Stimulated activated CD4-positive, alpha-beta T cell treated with anti-CD3 and anti-CD28 coated beads, Interleukin-1b, Interleukin-23, amount 100 ng/mL, for 1 hour (primary cell): ENCODE data around the gene ENKD1.

ENCODE experiments used
- DNase-seq, 2 donors: peaks; one replicate each; pipeline ENCODE4 v3.0.0-alpha.2; 2020; ENCODE audit warnings: low read depth in 2 of 2

The ENKD1 gene

GRCh38 chr16:67678354-67679023, 11.9 kb upstream of the ENKD1 start:
- DNase-seq = no peak

GRCh38 chr16:67677712-67678111, 11.2 kb upstream of the ENKD1 start:
- no peak for DNase-seq

- no peak for DNase-seq
Measured at GRCh38 chr16:67676939-67677338, 10.4 kb upstream of the ENKD1 start.

GRCh38 chr16:67676516-67676915, 10.0 kb upstream of the ENKD1 start:
- no peak for DNase-seq

- DNase-seq = no peak
Measured at GRCh38 chr16:67675999-67676398, 9.4 kb upstream of the ENKD1 start.

GRCh38 chr16:67675579-67675935, 9.0 kb upstream of the ENKD1 start:
- no peak for DNase-seq

GRCh38 chr16:67674851-67675578, 8.5 kb upstream of the ENKD1 start:
- no peak for DNase-seq

- no peak for DNase-seq
Measured at GRCh38 chr16:67673712-67674580, 7.4 kb upstream of the ENKD1 start.

- DNase-seq = no peak
Measured at GRCh38 chr16:67672739-67673662, 6.5 kb upstream of the ENKD1 start.

GRCh38 chr16:67672306-67672705, 5.8 kb upstream of the ENKD1 start:
- DNase-seq = no peak

- DNase-seq = no peak
Measured at GRCh38 chr16:67669499-67670101, 3.0 kb upstream of the ENKD1 start.

GRCh38 chr16:67668495-67669157, 2.1 kb upstream of the ENKD1 start:
- no peak for DNase-seq

GRCh38 chr16:67667817-67668494, 1.4 kb upstream of the ENKD1 start:
- DNase-seq = peak; percentile 52 to 56

GRCh38 chr16:67667453-67667816, 885 bp upstream of the ENKD1 start:
- DNase-seq = no peak

GRCh38 chr16:67666032-67666551, 458 bp downstream of the ENKD1 start:
- no peak for DNase-seq

- DNase-seq = no peak
Measured at GRCh38 chr16:67665598-67665997, 952 bp downstream of the ENKD1 start.

- no peak for DNase-seq
Measured at GRCh38 chr16:67664871-67665270, 1.7 kb downstream of the ENKD1 start.

GRCh38 chr16:67664258-67664657, 2.3 kb downstream of the ENKD1 start:
- DNase-seq = no peak

- no peak for DNase-seq
Measured at GRCh38 chr16:67663877-67664222, 2.7 kb downstream of the ENKD1 start.
